Stimulated activated CD4-positive, alpha-beta T cell treated with anti-CD3 and anti-CD28 coated beads, Interleukin-2, amount 100 ng/mL, for 4 hours (primary cell): Measurements from ENCODE around the gene FHIT.
"Not testable (repeated sequence)": the region's sequence is repeated elsewhere in the genome, so short reads cannot be mapped to it uniquely, and the experiment has no call there.

Experiments used
- DNase-seq: peaks from one replicate; pipeline ENCODE4 v3.0.0-alpha.2; 2020; ENCODE audit warnings: low read depth

Gene FHIT

DNA sequence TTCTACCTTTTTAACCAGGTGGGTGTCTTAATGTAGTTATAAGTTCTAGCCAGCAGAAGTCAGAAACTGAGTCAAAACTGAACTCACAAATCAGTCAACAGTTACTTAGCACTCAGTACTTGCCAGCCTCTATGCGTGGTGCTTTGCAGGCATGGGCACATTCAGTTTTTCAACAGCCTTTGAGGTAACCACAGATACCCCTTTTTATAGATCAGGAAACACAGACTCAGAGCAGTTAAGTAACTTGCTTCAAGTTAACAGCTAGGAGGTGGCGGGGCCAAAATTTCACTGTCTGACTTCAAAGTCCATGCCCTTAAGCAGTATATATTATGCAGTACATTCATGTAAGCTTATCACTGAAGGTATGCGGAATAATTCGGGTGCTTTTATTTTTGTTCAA lies 139.4 kb downstream of the FHIT start:
- no peak for DNase-seq

DNA sequence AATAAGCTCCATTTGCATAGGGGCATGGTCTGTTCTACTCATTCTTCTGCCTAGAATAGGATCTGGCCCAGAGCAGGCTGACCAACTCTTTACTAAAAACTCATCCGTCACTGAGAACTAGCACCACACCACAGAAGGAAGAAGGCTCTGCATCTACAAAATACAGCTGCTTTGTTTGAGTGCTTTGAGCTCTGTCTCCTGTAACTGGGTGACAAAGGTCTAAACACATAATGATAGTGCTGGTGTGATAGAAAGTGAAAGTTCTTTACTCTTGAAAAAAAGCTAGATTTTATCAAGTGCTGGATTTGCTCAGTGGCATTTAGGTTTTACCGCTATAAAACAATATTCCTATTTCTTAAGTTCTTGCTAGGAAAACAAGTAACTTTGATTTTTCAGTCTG lies 140.7 kb downstream of the FHIT start:
- no peak for DNase-seq

DNA sequence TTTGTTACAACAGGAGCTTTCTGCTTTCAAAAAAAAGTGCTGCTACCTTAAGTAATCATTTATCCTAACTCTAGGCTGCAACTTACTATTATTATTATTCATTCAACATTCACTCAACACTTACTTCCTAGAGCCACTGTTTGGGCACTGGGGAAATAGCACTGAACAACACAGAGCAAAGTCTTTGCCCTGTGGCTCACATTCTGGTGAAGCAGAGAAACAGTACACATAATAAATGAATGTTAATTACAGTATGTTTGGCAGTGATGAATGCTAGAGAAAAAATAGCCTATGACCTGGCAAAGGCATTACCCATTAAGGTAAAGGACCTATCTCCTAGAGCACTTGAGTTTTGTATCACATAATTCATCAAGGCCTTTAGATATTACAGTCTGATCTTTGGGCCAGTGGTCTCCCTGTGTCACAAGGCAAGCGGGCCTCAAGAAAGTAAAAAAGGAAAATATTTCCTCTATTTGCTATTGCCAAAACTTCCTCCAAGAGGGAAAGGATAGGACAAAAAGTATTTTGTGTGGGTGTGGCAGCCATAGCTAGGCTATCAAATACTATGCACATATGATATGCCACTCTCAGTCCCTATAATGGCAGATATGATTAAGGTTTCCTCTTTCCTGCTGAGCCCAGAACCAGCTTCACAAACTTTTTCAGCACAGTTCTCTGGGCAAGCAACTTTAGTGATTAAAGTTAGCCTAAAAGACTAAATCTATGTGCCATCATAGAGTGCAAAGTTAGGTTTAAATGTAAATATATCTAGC lies 142.8 kb downstream of the FHIT start:
- no peak for DNase-seq

DNA sequence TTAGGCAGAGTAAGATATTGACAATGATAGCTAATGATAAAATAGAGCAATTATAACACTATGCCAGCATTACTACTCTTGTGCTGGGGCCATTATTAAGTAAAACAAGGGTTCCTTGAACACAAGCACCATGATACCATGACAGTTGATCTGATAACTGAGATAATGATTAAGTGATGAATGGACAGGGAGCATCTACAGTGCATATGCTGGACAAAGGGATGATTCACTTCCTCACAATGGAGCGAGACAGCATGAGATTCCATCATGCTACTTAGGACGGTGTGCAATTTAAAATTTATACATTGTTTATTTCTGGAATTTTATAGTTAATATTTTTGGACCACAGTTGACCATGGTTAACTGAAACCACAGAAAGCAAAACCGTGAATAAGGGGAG lies 156.6 kb downstream of the FHIT start:
- DNase-seq: no peak

DNA sequence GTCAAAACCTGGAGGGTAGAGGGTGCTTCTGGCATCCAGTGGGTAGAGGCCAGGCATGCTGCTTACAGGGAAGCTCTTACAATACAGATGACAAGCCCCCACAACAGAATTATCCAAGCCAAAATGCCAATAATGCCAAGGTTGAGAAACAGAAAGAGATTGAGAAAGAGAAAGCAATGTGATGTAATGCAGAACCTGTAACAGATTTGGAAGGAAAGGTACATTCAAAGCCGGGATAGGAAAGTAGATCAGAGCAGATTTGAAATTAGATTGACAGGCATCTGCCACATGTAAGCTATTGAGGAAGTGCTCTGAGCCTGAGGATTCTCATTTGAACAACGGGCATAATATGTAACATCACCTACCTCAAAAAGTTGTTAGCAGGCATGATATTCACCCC lies 157.9 kb downstream of the FHIT start:
- no peak for DNase-seq

DNA sequence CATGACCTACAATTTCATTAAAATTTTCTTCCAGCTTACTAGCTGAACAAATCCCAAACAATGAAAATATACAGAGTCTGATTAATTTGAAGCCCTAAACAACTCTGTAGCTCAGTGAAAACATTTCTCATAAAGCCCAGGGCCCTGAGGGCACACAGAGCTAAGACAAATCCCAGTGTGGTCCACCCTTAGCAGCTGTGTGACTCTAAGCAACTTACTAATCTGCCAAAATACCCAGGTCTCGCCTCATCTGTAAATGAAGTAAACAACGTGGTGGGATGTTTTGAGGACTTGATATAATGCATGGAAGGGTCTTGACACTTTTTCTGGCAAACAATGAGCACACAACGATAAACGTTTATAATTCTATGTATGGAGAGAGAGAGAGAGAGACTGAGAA lies 158.4 kb downstream of the FHIT start:
- no peak for DNase-seq

DNA sequence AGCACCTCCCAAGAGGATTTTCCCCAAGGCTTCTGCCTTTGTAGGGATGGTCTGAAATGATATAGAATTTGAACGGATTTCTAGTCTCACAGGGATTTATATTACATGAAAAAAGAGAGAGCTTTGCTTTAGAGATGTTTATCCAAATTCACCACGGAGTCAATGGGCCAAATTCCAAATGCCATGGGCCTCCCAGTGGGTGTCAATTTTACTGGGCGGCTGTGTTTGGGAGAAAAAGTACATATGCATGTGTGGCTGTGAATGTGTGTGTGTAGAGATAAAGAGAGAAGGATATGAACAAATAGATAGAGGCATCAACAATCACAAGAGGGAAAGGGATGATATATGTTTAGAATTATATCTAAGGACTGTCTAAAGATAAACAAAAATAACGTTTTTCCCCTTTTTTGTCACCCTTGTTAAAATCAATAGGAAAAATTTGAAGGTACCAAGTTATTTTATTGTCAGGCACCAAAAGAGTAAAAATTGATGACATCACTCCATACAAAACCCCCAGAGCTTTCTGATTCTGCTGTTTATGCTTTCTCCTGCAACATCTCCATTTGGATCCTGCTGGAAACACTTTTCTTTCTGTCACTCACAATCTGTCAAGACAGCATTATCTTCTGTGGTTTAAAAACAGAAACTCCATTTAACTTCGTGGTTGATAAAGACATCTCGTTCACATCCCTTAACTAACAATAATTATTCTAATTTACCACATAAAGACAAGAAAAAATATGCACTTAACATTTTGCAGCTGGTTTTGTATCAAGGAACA lies 160.7 kb downstream of the FHIT start:
- no peak for DNase-seq

DNA sequence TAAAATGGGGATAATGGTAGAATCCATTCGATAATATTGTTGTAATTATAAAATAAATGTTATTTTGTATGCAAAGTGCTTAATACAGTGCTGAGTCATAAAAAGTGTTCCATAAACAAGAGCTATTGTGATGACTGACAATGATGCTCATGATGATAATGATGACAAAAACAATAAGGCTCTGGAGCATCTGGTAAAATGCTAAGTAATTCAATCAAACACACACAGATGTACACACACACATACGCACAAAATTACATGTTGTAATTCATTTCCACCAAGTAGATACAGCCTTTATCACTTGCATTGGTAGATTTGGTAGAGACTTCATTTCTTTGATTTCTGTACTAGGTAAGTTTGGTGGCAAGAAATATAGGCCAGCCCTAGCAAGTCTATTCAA lies 163.8 kb downstream of the FHIT start:
- DNase-seq: no peak

DNA sequence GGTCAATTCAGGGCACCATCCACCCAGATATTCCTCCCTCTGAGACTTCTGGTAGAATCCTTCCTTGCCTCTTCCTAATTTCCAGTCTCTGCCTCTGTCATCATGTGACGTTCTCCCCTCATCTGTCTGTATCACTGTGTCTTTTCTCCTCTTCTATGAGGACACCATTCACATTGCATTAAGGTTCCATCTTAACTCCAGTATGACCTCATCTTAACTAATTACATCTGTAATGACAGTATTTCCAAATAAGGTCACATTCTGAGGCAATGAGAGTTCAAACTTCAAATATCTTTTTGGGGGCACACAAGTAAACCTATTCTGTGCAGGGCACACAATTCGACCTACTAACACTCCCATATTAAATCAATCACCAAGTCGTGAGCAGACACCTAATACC lies 169.7 kb downstream of the FHIT start:
- DNase-seq: no peak

DNA sequence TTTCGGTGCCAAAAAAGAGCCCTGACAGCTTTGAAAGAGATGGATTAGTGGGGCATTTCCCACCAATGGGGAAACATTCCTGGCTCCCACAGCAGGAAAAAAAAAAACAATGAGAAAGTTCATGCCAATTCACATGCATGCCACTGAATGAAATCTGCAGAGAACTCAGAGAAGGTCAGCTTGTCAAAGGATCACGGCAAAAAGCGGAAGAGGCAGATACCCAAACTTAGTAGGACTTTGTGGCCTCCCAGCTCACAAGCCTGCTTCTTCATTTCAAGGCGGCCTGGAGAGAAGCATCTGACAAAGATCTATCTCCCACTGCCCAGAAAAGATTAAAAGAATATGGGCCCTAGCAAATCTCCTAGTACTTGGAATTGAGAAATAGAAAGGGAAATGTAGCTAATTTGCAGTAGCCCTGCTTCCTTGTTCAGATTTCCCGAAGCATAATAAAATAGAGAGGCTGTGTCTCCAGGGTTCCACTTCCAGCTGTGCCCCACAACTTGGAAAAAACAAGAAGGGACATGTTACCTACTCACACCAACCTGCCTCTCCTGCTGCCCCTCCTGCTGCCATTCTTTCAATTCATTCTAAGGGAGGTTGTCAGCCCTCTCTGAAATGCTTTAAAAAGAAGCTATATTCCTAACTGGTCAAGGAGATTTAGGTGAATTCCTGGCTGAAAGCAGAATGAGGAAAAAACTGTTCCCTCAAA lies 170.4 kb downstream of the FHIT start:
- DNase-seq: no peak

DNA sequence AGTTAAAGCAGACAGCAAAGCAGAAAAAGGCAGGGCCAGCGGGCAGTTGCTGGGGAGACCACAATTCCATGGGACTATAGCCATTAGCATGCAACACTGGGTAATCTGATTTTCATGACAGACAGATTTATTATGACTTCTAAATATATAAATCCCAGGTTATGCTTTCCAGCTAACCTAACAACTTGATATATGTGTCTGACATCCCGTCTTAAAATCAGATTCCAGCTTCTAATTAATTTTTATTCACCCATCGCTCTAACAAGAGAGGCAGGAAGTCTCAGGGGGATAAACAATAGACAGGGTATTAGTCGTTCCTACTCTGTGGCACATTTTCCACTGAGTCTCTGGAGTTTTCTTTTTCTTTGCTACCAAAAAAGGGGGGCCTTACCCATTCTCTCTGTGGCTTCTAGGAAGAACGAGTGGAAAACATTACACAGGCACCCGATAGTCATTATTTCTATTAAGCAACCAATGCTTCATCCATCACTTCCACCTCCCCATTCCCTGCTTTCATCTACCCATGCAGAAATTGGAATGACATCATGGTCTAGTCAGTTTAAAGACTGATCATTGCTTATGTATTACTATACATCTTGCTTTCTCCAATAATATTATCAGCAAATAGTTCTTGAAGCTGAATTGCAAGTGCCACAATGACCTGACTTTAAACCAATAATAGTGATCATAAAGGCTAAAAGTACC lies 173.1 kb downstream of the FHIT start:
- DNase-seq: no peak

DNA sequence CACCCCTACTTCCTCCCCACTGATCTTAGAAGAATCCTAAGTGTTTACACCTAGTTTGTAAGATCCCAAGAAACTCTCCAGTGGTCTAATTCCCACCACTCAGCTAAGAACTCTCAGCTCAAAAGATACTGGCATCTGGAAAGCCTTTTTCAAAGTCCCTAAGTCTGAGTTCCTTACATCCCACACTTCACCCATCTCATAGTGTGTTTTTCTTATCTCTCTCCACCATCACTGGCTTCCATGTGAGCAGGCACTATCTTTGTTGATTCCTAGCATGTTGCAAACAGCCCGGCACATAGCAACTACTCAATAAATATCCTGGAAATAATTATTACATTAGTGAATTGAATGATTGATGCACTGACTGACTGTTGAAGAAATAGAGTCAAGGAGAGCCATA lies 173.7 kb downstream of the FHIT start:
- no peak for DNase-seq

DNA sequence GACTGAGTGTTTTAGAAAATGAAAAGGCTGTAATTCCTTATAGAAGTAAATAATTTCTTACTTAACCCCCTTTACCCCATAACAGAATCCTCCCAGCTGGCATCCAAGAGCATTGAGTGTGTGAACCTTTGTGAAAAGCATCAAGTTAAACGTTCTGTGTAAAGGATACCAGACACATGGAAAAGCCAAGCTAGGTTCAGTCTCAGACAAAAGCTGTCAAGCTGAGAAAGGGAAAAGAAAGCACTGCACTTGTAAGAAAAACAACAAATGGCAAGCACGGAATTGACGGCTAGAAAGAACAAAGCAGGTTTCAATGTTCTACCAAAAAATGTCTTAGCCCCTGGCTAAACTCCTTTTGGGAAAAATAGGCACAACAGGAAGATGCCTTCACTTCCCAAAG lies 176.5 kb downstream of the FHIT start:
- DNase-seq: no peak

DNA sequence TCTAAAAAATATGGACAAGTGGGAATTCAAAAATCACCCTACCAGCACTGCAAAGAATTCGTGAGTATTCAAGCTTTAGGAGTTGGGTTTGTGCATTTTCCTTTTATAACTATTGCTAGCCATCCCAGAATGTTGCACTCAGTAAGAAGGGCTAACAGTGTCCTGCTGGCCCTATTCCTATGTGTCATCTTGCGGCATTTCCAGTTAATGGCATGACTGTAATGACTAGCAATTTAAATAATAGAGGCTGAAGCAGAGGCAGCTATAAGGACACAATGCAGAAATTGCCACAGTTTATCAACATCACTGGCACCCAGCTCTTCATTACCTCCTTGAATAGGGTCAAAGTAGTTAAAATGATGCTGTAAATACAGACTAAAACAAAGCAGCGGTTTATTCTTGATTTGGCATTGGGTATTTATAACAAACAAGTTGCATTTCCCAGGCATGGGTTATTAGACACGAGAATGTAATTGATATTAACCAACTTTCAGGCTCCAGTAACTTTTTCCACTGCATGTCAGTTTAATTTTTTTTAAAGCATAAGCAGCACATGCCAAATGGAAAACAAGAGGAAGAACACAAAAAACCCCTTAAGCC lies 177.6 kb downstream of the FHIT start:
- DNase-seq: no peak

DNA sequence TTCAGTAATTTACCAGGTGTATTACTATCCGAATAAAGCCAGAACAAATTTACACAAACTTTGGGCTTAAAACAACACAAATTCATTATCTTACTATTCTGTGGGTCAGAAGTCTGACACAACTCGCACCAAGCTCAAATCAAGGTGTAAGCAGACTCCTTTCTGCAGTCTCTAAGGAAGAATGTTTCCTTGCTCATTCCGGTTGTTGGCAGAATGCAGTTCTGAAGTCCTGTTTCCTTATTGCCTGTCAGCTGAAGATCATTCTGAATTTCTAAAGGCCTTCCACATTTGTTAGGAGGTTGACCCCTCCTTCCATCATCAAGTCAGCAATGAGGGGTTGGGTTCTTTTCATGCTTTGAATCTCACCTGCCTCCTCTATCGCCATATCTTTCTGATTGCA lies 183.2 kb downstream of the FHIT start:
- DNase-seq: no peak

DNA sequence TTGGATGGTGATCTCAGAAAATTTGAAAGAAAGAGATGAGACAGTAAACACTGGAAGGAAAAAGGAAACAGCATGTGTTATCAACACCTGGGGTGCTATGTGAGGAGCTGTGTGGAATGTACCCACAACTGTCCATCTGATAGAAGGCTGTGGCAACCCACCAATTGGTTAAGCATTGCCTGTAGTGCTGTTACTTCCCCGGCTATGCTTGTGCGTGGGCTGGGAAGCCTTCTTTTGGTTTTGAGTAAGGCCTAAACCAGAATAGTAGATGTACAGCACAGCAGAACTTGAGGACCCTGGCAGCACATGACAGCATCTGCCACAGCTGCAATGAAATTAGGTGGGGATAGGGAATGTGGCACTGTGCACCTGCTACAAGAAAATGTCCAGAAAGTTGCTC lies 184.5 kb downstream of the FHIT start:
- no peak for DNase-seq

DNA sequence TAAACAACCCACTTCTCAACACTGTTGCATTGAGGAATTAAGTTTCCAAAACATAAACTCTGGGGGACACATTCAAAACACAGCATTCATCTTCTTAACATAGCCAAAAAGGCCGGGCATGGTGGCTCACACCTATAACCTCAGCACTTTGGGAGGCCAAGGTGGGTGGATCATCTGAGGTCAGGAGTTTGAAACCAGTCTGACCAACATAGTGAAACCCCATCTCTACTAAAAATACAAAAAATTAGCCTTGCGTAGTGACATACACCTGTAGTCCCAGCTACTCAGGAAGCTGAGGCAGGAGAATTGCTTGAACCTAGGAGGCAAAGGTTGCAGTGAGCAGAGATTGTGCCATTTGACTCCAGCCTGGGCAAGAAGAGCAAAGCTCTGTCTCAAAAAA lies 185.0 kb downstream of the FHIT start:
- not testable (repeated sequence) for DNase-seq

DNA sequence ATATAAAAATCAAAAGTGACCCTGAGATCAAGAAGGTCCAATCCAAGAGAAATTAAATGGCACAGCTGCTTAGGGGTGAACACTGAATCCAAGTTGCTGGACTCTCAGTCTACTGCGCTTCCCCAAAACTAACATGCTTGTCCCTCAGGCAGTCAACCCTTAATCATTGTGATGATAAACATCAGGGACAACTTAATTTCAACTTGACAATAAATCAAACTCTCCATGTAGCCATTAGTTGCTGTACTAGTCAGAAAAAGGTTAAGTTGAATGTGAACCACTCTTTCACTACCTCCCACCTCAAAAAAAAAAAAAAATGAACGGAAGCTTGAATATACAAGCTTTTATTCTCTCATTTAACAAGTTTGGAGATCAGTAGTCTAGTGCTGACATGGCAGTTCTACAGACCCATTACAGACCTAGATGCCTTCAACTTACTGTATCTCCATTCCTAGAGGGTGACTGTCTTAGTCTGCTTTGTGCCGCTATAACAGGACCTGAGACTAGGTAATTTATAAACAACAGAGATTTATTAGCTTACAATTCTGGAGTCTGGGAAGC lies 185.7 kb downstream of the FHIT start:
- DNase-seq: no peak

DNA sequence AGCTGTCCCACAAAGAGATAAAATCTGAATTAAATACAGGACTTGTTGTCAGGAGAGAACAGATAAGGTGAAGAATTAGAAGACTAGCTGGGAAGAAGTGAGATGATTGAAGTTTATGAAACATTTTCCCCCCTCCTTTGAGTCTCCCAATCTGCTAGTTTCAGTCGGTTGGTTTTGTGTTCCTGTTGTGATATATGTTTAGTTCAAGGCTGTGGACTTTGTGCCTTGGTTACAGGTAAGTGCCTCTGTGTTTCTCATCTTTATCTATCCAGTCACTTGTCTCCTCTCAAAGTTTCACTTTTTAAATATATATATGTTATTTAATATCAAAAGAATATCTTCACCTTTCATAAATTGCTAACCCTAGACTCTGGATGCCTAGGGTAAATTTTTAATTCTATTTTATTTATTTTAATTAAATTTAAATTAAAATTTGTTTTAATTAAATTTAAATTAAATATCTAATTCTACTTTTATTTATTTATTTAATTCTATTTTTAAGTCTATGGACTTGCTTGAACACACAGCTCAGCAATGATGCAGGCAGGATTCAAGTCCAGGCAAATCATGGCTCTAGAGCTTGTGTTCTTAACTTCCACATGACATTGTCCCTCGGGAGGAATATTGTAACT lies 190.0 kb downstream of the FHIT start:
- DNase-seq: no peak

DNA sequence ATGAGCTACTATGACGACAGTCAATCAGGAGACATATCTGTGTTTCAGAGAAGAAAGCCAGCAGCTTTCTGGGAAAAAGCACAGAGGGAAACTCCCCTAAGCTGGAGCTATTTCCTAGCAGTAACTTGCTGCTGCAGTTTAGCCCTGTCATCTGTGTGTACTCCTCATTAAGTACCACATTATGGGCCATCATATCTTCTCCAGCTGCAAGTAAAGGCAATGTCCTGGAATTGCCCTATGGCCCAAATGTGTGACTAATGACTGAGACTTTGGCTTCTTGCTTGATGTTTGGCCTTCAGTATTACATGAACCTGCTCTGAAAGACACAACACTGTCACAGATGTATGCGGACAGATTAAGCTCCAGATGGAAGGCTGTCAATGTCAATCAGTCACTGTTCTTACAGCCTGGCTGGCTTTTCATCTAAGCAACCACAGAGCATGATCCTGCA lies 190.8 kb downstream of the FHIT start:
- no peak for DNase-seq

DNA sequence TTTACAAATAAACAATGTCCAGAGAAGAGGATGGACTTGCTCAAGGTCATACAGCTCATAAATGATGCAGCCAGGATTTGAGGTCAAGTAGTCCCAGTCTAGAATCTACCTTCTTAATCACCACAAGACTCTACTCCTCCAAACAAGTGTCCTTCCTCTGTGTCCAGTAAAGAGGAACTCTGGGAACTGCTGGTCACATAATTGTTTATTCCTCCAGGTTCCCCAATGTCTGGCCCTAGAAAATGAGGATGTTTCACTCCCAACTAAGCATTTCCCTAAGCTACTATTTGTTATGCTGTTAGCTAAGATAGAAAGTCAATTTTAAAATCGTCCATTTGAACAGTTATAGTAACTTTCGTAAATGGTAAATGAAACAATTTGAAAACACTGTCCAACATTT lies 192.4 kb downstream of the FHIT start:
- no peak for DNase-seq
